GM18907 (cell line): ENCODE results near the gene CD300LB.

ENCODE experiments used
- ATAC-seq: cut with Tn5 transposase; IDR thresholded peaks from one replicate; pipeline ENCODE4 v1.9.1; 2021; ENCODE audit warnings: mild to moderate bottlenecking, moderate library complexity; ENCODE audit not compliant: unreplicated experiment

CD300LB gene

DNA sequence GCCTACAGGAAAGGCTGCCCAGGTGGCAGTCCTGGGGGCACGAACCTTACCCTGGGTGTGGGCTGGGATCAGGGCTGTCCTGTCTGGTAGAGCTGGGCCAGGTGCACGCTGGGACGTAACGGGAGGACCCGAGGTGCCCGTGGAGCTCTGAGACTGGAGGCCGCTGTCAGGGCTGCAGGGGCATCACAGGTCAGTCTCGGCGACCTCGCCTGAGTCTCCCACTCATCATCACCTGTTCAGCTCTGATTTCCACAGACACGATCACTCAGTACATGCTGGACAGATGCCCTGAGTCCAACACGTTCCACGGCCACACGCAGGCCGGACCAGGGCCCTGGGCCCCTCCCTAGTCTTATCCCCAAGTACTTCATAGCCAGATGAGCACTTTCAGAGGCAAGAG is 19.3 kb upstream of the CD300LB start:
- ATAC-seq = no peak

DNA sequence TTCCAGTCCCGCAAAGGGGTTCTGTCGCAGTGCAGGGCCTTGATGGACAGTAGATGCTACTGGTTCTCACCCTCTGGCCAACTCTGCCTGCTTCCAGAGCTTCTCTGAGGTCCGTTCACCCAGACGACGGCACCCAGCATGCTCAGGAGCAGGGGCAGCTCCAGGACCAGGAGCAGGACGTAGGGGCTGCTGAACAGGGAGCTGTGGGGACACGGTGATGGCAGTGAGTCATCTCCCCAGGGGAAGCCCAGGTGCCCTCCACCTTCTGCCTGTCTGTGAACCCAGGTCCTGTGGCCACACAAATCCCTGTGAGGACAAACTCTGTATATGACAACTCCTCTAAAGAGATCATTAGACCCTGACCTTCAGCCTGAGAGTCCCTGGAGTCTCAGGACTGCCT is 18.1 kb upstream of the CD300LB start:
- no peak for ATAC-seq

DNA sequence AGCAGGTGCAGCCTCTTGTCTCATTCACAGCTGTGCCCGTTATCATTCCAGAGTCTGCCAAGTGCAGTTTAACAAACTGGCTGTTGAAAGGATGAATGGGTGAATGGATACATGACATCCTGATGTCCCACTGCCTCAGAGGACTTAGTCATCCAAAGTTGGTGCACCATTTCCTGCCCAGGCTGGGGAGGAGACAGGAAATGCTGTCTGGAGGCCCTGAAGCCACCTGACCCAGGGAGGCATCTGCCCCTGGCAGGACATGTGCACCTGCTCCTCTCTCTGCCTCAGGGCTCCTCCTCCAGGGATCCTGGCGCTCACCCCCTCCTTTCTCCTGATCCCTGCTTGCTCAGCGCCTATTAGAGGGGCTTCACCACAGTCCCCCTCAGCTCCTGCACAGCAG is 16.5 kb upstream of the CD300LB start:
- no peak for ATAC-seq

DNA sequence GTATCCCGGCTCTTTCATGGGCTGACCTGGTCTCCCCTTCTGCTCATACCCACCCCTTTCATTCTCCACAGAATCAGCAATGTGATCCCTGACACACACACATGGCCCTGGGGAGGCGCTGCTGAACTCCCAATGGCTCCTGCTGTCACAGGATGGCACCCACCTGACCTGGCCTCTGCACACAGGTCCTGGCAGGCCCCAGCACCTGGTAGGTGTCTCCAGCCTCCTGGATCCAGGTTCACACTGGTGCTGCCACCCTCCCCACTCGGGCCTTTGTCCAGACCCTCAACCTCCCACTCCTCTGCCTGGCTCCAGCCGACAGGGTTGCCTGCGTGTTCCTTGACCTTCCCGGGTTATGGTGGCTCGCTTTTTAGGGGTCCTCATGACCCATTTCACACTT is 16.0 kb upstream of the CD300LB start:
- no peak for ATAC-seq

DNA sequence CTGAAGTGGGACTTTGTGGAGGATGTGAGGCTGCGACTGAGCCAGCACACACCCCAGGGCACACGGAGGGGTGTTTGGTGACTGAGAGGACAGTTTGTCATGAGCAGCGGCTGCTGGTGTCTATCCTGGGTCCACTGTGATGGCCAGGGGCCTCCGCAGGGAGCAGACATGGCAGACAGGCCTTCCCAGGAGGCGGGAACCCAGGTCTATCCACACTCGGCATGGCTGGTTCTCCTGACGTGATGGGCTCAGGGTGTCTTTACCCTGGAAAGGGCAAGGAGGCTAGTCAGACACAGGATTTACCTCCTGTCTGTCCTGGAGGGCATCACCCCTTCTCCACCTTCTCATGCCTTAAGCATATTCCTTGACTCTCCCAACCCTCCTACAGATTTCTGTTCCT is 15.3 kb upstream of the CD300LB start:
- no peak for ATAC-seq

DNA sequence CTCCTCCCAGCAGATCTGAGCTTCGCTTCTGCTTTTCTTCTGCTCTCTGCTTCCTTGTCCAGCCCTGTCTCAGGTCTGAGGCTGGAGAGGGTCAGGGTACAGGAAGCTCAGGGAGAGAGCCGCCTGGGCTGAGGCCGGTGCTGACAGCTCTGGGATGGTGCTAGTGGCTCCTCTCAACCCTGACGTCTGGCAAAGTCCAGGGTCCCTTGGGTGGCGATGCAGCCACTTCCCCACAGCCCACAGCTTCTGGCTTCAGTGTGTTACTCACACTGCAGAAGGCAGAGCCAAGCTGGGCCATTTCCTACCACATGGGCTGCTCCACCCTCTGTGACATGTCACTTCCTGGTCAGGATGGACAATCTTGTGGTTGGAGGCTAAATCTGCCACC is 14.6 kb upstream of the CD300LB start, which contains the start of gene CD300C:
Gene CD300C (minus strand): TSS at position 273 of the 388 bp plus-strand sequence. CDS start 333 bp downstream, outside the sequence.
- ATAC-seq = no peak

DNA sequence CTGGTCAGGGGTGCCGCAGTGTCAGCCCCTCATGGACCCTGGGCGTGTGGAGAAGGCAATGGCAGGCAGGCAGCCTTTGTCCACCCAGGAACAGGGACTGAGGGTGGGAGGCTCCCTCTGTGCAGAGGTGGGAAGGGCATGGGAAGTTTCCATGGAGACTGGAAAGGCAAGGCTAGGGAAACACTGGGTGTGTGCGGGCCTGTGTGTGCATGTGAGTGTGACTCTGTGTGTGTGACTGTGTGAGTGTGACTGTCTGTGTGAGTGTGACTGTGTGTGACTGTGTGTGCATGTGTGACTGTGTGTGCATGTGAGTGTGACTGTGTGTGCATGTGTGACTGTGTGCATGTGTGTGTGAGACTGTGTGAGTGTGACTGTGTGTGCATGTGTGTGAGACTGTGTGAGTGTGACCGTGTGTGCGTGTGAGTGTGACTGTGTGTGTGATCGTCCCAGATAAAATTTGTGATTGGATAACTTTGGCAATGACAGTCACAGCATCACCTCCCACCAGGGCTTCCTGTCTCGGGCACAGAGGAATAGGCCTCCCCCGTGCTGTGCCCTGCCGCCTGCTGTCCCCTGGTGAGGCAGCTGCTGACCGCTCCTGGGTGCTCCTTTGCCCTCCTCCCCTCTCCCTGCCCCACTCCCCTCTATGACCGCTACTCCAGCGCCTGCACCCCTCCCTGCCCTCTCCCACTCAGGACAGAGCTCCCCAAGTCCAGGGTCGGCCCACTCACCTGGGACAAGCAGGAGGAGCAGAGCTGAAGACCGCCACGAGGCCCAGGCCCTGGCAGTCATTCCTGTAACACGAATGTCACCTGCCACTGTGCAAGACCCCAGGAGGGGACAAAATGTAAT is 13.9 kb upstream of the CD300LB start:
- ATAC-seq = no peak

DNA sequence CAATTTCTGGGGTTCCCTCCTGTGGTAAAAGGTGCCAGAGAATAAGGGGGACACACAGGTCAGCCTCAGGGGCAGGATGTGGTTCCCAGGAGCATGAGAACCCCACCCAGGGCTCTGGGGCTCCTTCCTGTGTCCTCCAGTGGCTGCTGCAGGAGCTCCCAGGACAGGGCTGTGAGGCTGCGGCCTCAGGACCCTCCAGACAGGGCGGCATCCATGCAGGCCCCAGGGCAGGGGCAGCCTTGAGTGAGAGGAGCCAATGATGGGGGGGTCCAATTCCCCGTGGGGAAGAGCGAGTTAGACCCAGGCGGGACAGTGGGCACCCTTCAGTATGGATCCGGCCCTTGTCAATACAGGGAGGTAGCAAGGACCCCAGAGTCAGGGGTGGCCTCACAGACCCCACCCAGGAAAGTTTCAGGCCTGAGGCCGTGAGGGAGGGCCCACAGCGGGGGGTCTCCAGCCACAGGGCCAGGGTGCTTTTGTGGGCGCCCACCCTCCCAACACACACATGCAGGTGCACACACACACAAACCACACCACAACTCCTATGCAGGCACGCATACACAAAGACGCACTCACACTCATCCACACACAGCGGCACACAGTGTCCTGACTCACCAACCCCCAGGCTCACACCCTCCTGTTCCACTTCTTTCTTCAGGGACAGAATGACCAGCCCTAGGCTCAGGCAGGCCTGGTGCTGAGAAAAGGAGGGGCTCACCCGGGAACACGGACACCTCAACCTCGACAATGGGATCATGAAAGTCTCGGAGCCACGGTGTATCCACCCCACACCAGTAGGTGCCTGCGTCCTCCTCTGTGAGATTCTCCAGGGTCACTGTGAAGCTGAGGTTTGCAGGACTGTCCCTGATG is 12.9 kb upstream of the CD300LB start:
- no peak for ATAC-seq

DNA sequence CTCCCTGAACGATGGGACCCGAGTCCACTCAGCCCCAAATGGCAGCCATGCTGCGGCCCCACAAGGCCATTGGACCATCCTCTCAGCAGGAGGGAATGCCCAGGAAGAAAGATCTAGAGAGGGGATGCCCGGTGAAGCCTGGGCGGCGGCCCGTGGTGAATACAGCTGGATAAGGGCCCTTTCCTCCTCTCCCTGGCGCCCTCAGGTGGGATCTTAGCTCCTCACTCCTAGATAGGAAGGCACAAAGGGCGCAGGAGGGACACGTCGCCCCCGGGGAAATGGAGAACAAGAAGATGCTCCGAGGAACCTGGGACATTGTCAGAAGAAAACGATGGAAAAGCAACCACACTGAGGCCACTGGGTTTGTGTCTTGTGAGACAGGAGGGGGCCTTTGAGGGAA is 12.1 kb upstream of the CD300LB start:
- no peak for ATAC-seq

DNA sequence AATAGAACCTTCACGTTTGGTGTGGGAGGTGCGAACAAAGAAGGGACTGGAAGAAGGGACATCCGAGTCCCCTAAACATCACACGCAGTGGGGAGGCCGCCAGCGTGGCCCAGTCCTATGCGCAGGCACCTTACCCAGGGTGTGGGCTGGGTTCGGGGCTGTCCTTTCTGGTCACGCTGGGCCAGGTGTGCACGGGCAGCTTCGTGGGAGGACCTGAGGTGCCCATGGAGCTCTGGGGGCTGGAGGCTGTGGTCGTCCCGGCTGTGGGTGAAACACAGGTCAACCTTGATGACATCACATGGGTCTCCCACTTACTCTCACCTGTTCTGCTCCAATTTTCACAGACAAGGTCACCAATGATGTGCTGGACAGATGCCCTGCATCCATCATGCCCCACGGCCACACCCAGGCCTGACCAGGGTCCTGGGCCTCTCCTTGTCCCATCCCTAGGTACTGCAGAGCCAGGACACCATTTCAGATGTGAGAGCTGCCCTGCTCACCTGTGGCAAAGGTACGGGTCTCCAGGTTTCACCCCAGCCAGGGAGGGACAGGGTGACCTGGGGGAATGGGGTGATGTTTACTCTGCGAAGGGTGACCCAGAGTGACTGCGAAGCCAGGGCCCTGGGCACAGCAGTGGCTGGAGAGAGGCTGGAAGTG is 11.6 kb upstream of the CD300LB start:
- ATAC-seq = no peak

DNA sequence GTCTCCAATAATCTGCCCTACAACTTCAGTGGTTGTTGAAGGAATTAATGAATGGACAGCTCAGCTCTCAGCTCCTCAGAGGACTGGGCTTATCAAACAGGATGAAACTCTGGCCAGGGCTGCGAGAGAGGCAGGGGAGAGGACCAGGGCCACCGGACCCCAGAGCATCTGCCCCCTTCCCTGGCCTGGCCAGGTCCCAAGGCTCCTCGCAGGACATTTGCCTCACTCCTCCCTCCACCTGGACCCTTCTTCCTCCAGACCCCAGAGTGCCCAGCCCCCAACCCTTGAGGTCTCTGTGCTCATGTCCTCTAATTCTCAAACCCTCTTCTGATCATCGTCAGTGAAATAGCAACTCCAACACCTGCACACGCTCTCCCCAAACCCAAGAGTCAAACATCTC is 10.9 kb upstream of the CD300LB start:
- ATAC-seq = no peak

DNA sequence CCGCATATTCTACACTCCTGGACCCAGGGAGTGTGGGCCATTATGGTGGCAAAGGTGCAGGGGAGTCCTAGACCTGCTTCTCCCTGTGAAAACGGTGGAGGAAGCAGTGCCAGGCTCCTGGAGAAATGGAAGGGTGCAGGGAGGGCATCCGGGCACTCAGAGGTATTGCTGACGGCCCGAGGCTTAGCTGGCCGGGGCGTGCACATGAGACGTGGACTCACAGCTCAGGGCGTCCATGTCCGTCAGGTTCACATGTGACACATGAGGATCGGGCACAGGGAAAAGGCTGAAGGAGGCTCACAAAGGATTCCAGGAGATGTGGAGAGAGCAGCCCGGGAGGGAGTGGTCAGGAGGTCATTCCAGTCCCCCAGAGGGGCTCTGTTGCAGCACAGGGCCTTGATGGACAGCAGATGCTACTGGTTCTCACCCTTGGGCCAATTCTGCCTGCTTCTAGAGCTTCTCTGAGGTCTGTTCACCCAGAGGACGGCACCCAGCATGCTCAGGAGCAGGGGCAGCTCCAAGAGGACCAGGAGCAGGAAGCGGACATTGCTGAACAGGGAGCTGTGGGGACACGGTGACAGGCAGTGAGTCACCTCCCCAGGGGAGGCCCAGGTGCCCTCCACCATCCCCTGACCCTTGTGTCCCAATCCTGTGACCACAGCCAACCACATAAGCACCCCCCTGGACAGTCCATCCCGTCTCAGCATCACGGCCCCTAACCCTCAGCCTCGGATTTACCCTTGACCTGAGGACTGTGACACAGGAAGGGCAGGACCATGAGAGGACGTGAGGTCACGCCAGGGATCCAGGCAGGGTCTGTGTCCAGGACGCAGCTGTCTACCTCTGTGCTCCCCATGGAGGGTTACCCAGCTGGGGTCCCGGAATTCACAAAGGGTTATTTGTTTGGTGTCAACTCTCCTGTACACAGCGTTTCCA is 10.2 kb upstream of the CD300LB start:
- ATAC-seq = no peak

DNA sequence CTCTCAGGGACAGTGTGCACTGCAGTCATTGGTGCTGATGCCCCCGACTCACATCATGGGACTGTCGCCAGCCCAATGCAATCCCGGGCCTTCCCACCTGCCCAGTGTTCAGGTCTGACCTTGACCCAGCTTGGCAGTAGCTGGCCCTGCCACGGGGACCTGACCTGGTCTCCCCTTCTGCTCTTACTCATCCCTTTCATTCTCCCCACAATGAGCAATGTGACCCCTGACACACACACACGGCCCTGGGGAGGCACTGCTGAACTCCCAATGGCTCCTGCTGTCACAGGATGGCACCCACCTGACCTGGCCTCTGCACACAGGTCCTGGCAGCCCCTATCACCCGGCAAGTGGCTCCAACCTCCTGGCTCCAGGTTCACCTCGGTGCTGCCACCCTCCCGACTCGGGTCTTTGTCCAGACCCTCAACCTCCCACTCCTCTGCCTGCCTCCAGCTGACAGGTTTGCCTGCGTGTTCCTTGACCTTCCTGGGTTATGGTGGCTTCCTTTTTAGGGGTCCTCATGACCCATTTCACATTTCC is 8.1 kb upstream of the CD300LB start:
- ATAC-seq = no peak

DNA sequence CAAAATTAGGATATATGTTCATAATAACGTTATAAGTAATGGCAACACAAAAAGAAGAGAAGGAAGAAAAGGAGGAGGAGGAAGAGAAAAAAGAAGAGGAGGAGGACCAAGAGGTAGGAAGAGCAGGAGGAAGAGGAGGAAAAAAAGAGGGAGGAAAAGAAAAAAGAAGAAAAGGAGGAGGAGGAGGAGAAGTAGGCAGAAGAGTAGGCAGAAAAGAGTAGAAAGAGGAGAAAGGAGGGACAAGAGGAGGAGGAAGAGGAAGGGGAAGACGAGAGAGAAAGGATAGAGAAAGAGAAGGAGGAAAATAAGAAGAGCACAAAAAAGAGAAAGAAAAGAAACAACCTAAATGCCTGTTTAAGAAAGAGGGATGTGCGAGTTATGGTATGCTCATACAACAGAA is 5.6 kb upstream of the CD300LB start:
- no peak for ATAC-seq

DNA sequence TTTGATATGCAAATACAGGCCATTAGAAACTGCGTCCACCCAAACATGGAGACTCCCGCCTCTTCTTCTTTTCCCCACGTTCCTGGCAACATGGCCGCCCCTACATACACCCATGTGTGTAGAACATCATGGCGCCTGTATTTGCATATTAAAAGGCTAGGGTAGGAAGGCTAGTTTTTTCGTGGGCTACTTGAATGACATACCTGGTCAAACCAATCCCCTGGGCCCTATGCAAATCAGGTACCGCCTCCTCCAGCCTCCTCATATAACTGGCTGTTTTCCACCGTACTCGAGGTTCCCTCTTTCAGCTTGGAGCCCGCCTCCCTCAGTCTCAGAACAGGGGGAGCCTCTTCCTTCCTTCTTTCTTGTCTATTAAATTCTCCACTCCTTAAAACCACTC is 840 bp upstream of the CD300LB start:
- no peak for ATAC-seq

DNA sequence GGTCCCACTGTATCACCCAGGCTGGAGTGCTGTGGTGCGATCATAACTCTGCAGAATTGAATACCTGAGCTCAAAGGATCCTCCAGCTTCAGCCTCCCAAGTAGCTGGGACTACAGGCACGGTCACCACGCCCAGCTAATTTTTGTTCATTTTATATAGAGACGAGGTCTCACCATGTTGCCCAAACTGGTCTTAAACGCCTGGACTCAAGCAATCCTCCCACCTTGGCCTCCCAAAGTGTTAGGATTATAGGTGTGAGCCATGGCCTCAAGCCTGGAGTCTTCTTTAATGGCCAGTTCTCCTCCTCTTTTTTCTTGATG is 484 bp downstream of the CD300LB start:
- no peak for ATAC-seq

DNA sequence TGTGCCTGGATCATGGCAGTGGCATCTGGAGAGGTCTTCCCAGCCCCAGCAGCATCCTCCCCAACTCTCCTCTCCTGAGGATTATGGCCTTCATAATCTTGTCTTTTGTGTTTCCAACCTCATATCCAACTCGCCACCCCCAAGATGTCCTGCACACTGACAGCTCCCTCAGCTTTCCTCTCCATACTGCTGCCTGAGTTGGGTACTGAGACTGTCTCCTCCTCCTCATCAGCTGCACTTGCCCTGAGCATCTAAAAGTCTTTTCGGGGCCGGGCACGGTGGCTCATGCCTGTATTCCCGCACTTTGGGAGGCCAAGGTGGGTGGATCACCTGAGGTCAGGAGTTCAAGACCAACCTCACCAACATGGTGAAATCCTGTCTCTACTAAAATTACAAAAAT is 2.0 kb downstream of the CD300LB start:
- no peak for ATAC-seq

DNA sequence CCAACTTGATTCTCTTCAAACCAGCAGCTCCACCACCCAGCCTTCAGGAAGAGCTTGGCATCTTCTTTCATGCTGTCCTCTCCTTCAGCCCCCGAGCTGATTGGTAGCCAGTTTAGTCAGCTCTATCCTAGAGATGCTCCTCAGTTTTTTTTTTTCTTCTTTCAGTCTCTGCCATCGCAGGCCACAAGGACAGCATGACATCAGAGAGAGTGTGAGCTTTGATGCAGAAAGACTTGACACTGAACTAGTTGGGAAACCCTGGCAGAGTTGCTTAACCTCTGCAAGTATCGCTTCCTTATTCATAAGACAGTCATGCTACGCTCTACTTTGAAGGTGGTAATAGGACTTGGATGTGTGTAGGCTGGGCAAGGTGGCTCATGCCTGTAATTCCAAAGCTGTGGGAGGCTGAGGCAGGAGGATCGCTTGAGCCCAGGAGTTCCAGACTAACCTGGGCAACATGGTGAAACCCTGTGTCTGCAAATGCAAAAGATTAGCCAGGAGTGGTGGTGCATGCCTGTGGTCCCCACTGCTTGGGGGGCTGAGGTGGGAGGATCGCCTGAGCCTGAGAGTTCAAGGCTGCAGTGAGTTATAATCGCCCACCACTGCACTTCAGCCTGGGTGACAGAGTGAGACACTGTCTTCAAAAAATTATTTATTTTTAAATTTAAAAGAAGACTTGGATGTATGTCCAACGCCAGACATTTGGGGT is 2.6 kb downstream of the CD300LB start:
- ATAC-seq = peak; percentile 81

DNA sequence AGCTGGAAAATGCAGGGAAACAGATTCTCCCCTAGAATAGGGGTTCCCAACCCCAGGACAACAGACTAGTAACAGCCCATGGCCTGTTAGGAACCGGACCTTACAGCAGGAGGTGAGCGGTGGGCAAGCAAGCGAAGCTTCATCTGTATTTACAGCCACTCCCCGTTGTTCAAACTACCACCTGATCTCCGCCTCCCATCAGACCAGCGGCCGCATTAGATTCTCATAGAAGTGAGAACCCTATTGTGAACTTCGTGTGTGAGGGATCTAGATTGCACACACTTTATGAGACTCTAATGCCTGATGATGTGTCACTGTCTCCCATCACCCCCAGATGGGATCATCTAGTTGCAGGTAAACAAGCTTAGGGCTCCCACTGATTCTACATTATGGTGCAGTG is 3.5 kb downstream of the CD300LB start:
- no peak for ATAC-seq

DNA sequence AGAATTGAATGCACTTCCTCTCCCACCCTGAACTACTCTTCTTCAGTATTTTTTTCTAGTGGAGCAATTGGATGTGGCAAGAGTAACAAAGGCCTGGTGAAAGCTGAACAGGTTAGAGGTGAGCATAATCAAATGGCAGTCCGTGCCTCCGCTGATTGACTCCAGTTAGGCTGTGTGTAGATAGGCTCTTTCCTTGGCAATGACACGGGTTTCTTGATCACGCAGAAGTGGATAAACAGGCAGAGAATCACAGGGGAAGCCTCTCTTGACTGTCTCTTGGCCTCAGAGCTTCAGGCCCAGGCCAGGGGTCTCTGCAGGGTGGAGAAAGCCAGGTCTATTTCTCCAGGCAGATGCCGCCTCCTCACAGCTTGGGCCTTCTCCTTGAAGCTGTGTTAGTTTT is 4.2 kb downstream of the CD300LB start:
- no peak for ATAC-seq
